GM12878 (cell line): ENCODE measurements around the gene NAT10. TPM values are rescaled to one million over a fixed set of nuclear protein-coding genes. Genes with fewer than 3 reads are reported as not detected.

Source experiments
- NKRF ChIP-seq: fragments of 450-650 bp; conservative IDR thresholded peaks from 2 replicates; pipeline ENCODE4 v1.6.1; 2017; ENCODE audit warnings: mild to moderate bottlenecking, moderate library complexity
- ZNF384 ChIP-seq: IDR thresholded peaks from 2 replicates; pipeline ENCODE4 v1.6.1; 2012; ENCODE audit warnings: low read depth, mild to moderate bottlenecking, low read length, improper control_type of control experiment, borderline replicate concordance
- polyA plus RNA-seq, 11 experiments: library from polyadenylated mRNA; depleted of rRNA in 4 of 11; unstranded in 6 of 11; stranded (reverse) in 5 of 11; fragments of >200 nt; fragmentation: Nextera tagmentation in 4 of 11; fragmentation: Illumina TruSeq in 1 of 11; extraction: Ambion mirVana in 4 of 11; extraction: Trizol in 1 of 11; gene quantifications; 1 replicate in 1 of 11; 2 replicates in 10 of 11; pipeline versions ENCODE4 v1.2.1 to v1.2.3, GENCODE V29; 2011 to 2016; ENCODE audit warnings: inconsistent platforms in 2 of 11, missing spikeins in 2 of 11, low read depth in 1 of 11
- total RNA-seq, 4 experiments: library from RNA; depleted of rRNA in 3 of 4; stranded (reverse); fragments of >200 nt in 3 of 4; fragmentation: Illumina TruSeq in 1 of 4; extraction: Trizol in 1 of 4; gene quantifications; 2 replicates each; pipeline versions ENCODE4 v1.2.1 to v1.2.3, GENCODE V29; 2013 to 2021
- TF ChIP-seq, protein P1 (sequence below): fragments of 450-650 bp; IDR thresholded peaks from 2 replicates; pipeline ENCODE4 v1.6.1; 2017; ENCODE audit warnings: mild to moderate bottlenecking, moderate library complexity
- TF ChIP-seq, protein P2 (sequence below): fragments of 450-650 bp; IDR thresholded peaks from 2 replicates; pipeline ENCODE4 v1.6.1; 2016; ENCODE audit warnings: mild to moderate bottlenecking

Gene NAT10
- total and polyA plus RNA-seq, 10 of the 15 experiments (the other 5 are each of a cell fraction or from before 2014, with no cell fraction given): 45.1 to 95.5 (median 72.8) TPM

DNA sequence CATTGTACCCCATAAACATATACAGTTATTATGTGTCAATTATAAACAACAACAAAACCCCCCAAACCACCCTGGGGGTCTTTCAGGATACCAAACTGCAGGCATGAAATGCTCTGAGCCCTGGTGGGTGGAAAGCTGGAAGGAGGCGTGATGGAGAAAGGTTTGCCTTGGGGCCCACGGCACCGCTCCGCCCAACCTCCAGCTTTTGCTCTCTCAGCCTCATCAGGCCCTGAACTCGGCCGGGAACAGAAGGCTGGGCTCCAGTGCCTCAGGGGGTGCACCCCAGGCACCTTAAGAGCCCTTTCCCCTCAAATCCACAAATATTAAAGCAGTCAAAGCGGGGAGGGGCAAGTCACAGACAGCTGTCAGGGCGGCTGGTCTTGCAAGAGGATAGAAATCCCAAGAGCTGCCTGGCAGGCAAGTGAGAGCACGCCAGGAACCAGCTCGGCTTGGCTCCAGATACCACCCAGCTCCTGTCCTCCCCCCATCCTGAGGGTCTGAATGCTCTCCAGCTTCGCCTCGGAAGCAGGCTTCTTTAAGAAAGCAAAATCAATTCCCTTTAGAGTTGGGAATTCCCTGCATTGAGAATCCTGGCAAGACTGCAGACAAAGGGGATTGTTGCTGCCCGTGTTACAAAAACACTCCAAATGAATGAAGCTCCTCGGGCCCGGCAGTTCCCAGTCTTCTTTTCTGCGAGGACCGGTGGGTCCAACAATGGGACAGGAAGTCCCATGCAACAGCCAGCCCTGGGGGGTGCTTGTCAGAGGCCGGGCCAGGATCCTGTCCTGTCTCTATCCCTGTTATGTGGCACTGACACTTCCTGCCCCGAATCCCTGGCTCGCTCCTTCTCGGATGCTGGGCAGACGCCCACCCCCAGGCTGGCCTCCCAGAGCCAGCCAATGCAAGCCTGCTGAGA lies 80.8 kb downstream of the NAT10 start (continued):
- TF ChIP-seq, protein P1, sequence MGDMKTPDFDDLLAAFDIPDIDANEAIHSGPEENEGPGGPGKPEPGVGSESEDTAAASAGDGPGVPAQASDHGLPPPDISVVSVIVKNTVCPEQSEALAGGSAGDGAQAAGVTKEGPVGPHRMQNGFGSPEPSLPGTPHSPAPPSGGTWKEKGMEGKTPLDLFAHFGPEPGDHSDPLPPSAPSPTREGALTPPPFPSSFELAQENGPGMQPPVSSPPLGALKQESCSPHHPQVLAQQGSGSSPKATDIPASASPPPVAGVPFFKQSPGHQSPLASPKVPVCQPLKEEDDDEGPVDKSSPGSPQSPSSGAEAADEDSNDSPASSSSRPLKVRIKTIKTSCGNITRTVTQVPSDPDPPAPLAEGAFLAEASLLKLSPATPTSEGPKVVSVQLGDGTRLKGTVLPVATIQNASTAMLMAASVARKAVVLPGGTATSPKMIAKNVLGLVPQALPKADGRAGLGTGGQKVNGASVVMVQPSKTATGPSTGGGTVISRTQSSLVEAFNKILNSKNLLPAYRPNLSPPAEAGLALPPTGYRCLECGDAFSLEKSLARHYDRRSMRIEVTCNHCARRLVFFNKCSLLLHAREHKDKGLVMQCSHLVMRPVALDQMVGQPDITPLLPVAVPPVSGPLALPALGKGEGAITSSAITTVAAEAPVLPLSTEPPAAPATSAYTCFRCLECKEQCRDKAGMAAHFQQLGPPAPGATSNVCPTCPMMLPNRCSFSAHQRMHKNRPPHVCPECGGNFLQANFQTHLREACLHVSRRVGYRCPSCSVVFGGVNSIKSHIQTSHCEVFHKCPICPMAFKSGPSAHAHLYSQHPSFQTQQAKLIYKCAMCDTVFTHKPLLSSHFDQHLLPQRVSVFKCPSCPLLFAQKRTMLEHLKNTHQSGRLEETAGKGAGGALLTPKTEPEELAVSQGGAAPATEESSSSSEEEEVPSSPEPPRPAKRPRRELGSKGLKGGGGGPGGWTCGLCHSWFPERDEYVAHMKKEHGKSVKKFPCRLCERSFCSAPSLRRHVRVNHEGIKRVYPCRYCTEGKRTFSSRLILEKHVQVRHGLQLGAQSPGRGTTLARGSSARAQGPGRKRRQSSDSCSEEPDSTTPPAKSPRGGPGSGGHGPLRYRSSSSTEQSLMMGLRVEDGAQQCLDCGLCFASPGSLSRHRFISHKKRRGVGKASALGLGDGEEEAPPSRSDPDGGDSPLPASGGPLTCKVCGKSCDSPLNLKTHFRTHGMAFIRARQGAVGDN: no peak
- TF ChIP-seq ZNF384: no peak
- TF ChIP-seq, protein P2, sequence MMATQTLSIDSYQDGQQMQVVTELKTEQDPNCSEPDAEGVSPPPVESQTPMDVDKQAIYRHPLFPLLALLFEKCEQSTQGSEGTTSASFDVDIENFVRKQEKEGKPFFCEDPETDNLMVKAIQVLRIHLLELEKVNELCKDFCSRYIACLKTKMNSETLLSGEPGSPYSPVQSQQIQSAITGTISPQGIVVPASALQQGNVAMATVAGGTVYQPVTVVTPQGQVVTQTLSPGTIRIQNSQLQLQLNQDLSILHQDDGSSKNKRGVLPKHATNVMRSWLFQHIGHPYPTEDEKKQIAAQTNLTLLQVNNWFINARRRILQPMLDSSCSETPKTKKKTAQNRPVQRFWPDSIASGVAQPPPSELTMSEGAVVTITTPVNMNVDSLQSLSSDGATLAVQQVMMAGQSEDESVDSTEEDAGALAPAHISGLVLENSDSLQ: no peak
- TF ChIP-seq NKRF: no peak
- TF ChIP-seq, all 136 proteins: peak for 0
